CD4-positive, alpha-beta T cell (primary cell): ENCODE data around the gene ABHD16A. TPM values are rescaled to one million over a fixed set of nuclear protein-coding genes. Genes with fewer than 3 reads are reported as not detected.
A peak's percentile ranks its signal among the peaks of the same experiment; 100 is the strongest.

Experiments
- ATAC-seq: fragments of 200-7000 bp; cut with Tn5 transposase; one replicate; pipeline ENCODE4 v1.10.0; 2022; ENCODE audit warnings: mild to moderate bottlenecking; ENCODE audit not compliant: poor library complexity
- CTCF ChIA-PET: fragments of 350-600 bp; sonication (Branson Sonifier 250); formaldehyde crosslinking; loops from one replicate; lab custom pipeline; 2021; ENCODE audit warnings: antibody characterized with exemption, inconsistent platforms; lab: Charles Lee
- POLR2A ChIA-PET: fragments of 350-600 bp; sonication (Branson Sonifier 250); formaldehyde crosslinking; loops from one replicate; lab custom pipeline; 2021; ENCODE audit warnings: antibody characterized with exemption, inconsistent platforms; lab: Charles Lee
- DNase-seq, 14 experiments: peaks; one replicate each; pipeline ENCODE4 v3.0.0-alpha.2; 2013 to 2020; ENCODE audit warnings: mixed read lengths in 2 of 14
- H3K27ac ChIP-seq, 2 donors: one replicate each; pipeline versions ENCODE4 v1.5.1 to v1.7.0; 2013; ENCODE audit warnings: low read length in 2 of 2, low read depth in 1 of 2, mild to moderate bottlenecking in 1 of 2
- H3K27me3 ChIP-seq, 2 experiments: 1 replicate in 1 of 2; 2 replicates in 1 of 2; pipeline versions ENCODE4 v1.6.1 to v1.7.0; 2013; ENCODE audit warnings: low read length in 2 of 2, control low read depth in 1 of 2, mild to moderate bottlenecking in 1 of 2, moderate library complexity in 1 of 2; ENCODE audit not compliant: insufficient read depth in 2 of 2, control insufficient read depth in 1 of 2
- H3K36me3 ChIP-seq: one replicate; pipeline ENCODE4 v1.6.1; 2013; ENCODE audit warnings: low read length, control low read depth; ENCODE audit not compliant: insufficient read depth
- H3K4me1 ChIP-seq: one replicate; pipeline ENCODE4 v1.6.1; 2013; ENCODE audit warnings: low read length, control low read depth; ENCODE audit not compliant: insufficient read depth
- H3K4me3 ChIP-seq: one replicate; pipeline ENCODE4 v1.5.1; 2013; ENCODE audit warnings: mild to moderate bottlenecking, low read length, moderate library complexity
- H3K9me3 ChIP-seq, 2 experiments: 1 replicate in 1 of 2; 2 replicates in 1 of 2; pipeline versions ENCODE4 v1.6.1 to v1.7.0; 2013; ENCODE audit warnings: low read length in 2 of 2, mild to moderate bottlenecking in 2 of 2, control low read depth in 1 of 2, moderate library complexity in 1 of 2; ENCODE audit not compliant: control insufficient read depth in 1 of 2, insufficient read depth in 1 of 2
- H3K27ac Mint-ChIP-seq: one replicate; pipeline ENCODE4 v1.8.0; 2020; ENCODE audit warnings: mixed read lengths
- H3K27me3 Mint-ChIP-seq: one replicate; pipeline ENCODE4 v1.8.0; 2021; ENCODE audit warnings: mixed read lengths
- H3K36me3 Mint-ChIP-seq: one replicate; pipeline ENCODE4 v1.8.0; 2021; ENCODE audit warnings: low read depth, mixed read lengths
- H3K4me1 Mint-ChIP-seq: one replicate; pipeline ENCODE4 v1.8.0; 2021; ENCODE audit warnings: low read depth, mixed read lengths
- H3K4me3 Mint-ChIP-seq: one replicate; pipeline ENCODE4 v1.8.0; 2020; ENCODE audit warnings: mild to moderate bottlenecking, mixed read lengths
- H3K9me3 Mint-ChIP-seq: one replicate; pipeline ENCODE4 v1.8.0; 2020; ENCODE audit warnings: mixed read lengths
- intact Hi-C, 2 experiments: fragments of 100-400 bp; cut with DNase I in 1 of 2; cut with micrococcal nuclease in 1 of 2; formaldehyde crosslinking; loops; one replicate each; pipeline versions ENCODE4 v1.15.1 to v1.9.0; 2023 to 2025; cut with DNase I, micrococcal nuclease
- total RNA-seq, 174 experiments: library from RNA in 2 of 174; stranded (reverse) in 2 of 174; gene quantifications; one replicate each; pipeline ENCODE4 v1.2.3 and lab custom pipeline; 2021 to 2026
- TF ChIP-seq, protein P1 (sequence below): fragments of 200-600 bp; IDR thresholded peaks from one replicate; pipeline ENCODE4 v1.8.0; 2022; ENCODE audit warnings: antibody characterized with exemption, mild to moderate bottlenecking

ABHD16A gene
- total RNA-seq, 2 experiments from 2014 or later, result 52.3 to 59.3 TPM

DNA sequence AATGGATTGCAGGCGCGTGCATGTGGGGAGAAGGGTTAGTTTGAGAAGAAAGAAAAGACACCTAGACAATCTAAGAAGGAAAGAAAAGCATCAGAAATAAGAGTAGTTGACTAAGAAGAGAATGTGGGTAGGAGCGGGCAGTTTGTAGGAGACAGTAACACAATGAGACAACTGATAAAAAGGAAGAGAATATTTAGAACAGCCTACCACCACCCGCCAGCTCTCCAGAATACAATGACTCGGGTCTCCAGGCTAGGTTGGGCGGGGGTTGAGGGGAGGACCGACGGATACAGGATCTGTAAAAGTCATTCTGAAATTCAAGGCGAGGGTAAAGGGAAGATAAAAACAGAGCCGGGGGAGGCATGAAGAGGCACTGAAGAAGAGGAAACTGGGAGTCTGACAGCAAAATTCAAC, 712 bp downstream of the ABHD16A start:
- H3K36me3 ChIP-seq, result peaks cover 20% of the 10 kb centered on the region

DNA sequence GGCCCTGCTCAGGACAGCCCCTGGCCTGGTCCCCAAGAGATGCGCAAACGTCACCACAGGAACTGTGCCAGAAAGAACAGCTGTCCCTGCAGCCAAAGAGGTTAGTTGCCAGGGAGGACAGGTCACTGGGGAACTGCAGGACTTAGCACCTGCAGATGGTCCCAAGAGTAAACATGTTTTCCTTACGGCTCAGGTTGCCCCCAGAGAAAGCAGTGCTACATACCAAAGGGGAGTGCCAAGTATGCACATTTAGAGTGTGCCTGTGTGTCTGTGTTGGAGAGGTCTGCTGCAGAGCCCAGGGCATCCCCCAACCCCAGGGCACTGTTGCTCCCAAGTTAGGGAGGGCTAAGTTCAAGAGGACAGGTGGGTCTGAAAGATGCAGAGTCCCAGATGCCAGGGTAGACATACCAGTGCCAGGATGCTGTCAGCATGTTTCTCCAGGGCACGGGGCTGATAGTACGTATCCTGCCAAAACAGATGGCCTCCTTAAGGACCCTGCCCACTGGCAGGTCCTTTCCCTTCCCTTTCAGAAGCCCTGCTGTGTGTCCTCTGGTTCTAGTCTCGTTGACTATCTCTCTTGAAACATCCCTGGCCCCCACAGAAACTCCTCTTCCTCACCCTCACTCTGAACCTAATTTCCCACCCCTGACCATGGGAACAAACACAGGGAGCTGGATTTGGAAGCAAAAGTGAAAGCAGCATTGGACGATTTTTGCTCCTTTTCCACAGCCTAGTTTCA, 1.3 kb downstream of the ABHD16A start:
- Histone ChIP-seq H3K27ac (peak overlapping the region in 1 of 2 donors; percentile 98), H3K27me3 (no peaks in the 10 kb centered on the region), H3K9me3 (no peaks in the 10 kb centered on the region), H3K36me3 (peaks cover 26% of the 10 kb centered on the region), H3K4me1 (peaks cover 35% of the 10 kb centered on the region), H3K4me3 (peak overlapping the region; percentile 67)
- peak overlapping the region; percentile 94 for H3K4me3 Mint-ChIP-seq
- intact Hi-C loops, result loop anchor here (2.0 to 5.0 kb wide), 3 partner anchors 35 to 37 kb away; partner anchors contain the start of genes CLIC1 (in 1 of the 2) and GPANK1 (in 1 of the 2)
- POLR2A ChIA-PET, result interaction anchor here (1.7 to 2.2 kb wide), 7 partner anchors 37 to 161 kb away, joined by 8 to 22 read pairs (median 14); partner anchors contain the start of genes BAG6, CSNK2B, DDX39B and GPANK1
- peak overlapping the region; percentile 94 for H3K27ac Mint-ChIP-seq
- H3K27me3 Mint-ChIP-seq, result no peaks in the 10 kb centered on the region
- peaks cover 45% of the 10 kb centered on the region for H3K36me3 Mint-ChIP-seq
- ATAC-seq, result no peak
- CTCF ChIA-PET, result interaction anchor here (1.1 to 1.7 kb wide), 3 partner anchors 21 to 39 kb away, joined by 3 to 10 read pairs (median 3); partner anchors contain the start of gene LY6G5C
- TF ChIP-seq, protein P1, sequence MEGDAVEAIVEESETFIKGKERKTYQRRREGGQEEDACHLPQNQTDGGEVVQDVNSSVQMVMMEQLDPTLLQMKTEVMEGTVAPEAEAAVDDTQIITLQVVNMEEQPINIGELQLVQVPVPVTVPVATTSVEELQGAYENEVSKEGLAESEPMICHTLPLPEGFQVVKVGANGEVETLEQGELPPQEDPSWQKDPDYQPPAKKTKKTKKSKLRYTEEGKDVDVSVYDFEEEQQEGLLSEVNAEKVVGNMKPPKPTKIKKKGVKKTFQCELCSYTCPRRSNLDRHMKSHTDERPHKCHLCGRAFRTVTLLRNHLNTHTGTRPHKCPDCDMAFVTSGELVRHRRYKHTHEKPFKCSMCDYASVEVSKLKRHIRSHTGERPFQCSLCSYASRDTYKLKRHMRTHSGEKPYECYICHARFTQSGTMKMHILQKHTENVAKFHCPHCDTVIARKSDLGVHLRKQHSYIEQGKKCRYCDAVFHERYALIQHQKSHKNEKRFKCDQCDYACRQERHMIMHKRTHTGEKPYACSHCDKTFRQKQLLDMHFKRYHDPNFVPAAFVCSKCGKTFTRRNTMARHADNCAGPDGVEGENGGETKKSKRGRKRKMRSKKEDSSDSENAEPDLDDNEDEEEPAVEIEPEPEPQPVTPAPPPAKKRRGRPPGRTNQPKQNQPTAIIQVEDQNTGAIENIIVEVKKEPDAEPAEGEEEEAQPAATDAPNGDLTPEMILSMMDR, result no peak
- DNase-seq, result peak in 1 of 14 experiments; percentile 16
- H3K9me3 Mint-ChIP-seq, result no peaks in the 10 kb centered on the region
- H3K4me1 Mint-ChIP-seq, result peaks cover 44% of the 10 kb centered on the region

More for the DNA sequence above, 712 bp downstream of the ABHD16A start:
- peaks cover 39% of the 10 kb centered on the region for H3K4me1 Mint-ChIP-seq
- no peak for DNase-seq
- ChIA-PET CTCF (interaction anchor here (1.1 to 1.5 kb wide), 2 partner anchors 21 to 39 kb away, joined by 3 to 10 read pairs; partner anchors contain the start of gene LY6G5C), POLR2A (interaction anchor here (0.6 to 2.6 kb wide), 20 partner anchors 9 to 1160 kb away, joined by 3 to 22 read pairs (median 8); partner anchors contain the start of genes BAG6, CSNK2B, DDAH2 and DDX39B)
- intact Hi-C loops, result loop anchor here (2.0 to 5.0 kb wide), 3 partner anchors 35 to 38 kb away; partner anchors contain the start of genes CLIC1 (in 1 of the 2) and GPANK1 (in 1 of the 2)
- peak overlapping the region; percentile 94 for H3K27ac Mint-ChIP-seq
- peak; percentile 7 for ATAC-seq
- TF ChIP-seq, protein P1, result no peak
- H3K9me3 Mint-ChIP-seq, result no peaks in the 10 kb centered on the region
- peak overlapping the region; percentile 94 for H3K4me3 Mint-ChIP-seq
- no peaks in the 10 kb centered on the region for H3K27me3 ChIP-seq
- peak overlapping the region; percentile 67 for H3K4me3 ChIP-seq
- H3K36me3 Mint-ChIP-seq, result peaks cover 40% of the 10 kb centered on the region
- H3K27ac ChIP-seq, result peak overlapping the region; percentile 95 to 98
- no peaks in the 10 kb centered on the region for H3K9me3 ChIP-seq
- H3K27me3 Mint-ChIP-seq, result no peaks in the 10 kb centered on the region
- peaks cover 35% of the 10 kb centered on the region for H3K4me1 ChIP-seq

- Histone ChIP-seq H3K4me1 (peaks cover 35% of the 10 kb centered on the region), H3K9me3 (no peaks in the 10 kb centered on the region), H3K27me3 (no peaks in the 10 kb centered on the region), H3K27ac (no peak overlapping the region), H3K4me3 (no peak overlapping the region), H3K36me3 (peaks cover 33% of the 10 kb centered on the region)
- ATAC-seq, result no peak
- H3K36me3 Mint-ChIP-seq, result peaks cover 54% of the 10 kb centered on the region
- peaks cover 44% of the 10 kb centered on the region for H3K4me1 Mint-ChIP-seq
- ChIA-PET POLR2A (no interaction called here), CTCF (interaction anchor here (1.7 kb wide), 1 partner anchor 29 kb away, joined by 3 read pairs; no protein-coding TSS in a partner anchor)
- no peak for DNase-seq
- intact Hi-C loops, result loop anchor here in 1 of 2 experiments (5.0 kb wide), 1 partner anchor 36 kb away; the partner anchor contains the start of gene CLIC1
- TF ChIP-seq, protein P1, result no peak
- no peaks in the 10 kb centered on the region for H3K9me3 Mint-ChIP-seq
- H3K4me3 Mint-ChIP-seq, result peak overlapping the region; percentile 94
- no peaks in the 10 kb centered on the region for H3K27me3 Mint-ChIP-seq
- peak overlapping the region; percentile 94 for H3K27ac Mint-ChIP-seq
Measured at GRCh38 chr6:31700740-31701401, 2.3 kb downstream of the ABHD16A start.
